ENCODE results near the gene GPR108. TPM values are rescaled to one million over a fixed set of nuclear protein-coding genes. Genes with fewer than 3 reads are reported as not detected.

Gene GPR108
- polyA plus RNA-seq, 1 experiment = 34.5 TPM

DNA sequence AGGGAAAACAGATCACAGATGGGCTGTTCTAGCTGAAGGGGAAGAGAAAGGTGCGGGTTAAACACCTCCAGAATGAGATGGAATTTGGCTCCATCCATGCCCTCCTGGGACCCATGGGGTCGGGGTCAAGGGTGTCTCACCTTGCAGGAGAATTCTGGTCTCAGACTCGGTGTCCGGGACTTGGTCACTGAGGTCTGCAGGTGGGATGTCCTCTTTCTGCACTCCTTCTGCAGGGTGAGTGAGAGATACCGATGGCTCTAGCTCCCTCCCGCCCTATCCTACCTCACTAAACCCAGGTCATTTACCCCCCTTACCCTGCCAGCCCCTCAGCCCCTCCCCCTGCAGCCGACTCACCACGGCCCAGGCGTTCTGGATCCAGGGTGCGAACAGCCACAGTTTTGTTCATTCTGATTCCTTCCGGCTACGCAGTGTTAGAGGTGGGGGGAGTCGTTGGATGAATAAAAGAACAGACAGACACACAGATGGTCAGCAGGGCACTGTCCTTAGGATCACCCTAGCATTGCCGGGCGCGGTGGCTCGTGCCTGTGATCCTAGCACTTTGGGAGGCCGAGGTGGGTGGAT lies 41.0 kb downstream of the GPR108 start:
- no peak for DNase-seq (ENCODE audit: low read depth, low spot score)
- TF ChIP-seq CTCF (IDR thresholded peaks at IDR 0.05; ENCODE audit: low read depth, low read length) = no peak
- H3K27ac ChIP-seq (ENCODE audit: low read depth, low read length) = no peak overlapping the region
- no peaks in the 10 kb centered on the region for H3K27me3 ChIP-seq (ENCODE audit: control insufficient read depth, insufficient read depth, low read length)
- no peak overlapping the region for H3K4me3 ChIP-seq (ENCODE audit: low read depth, low read length)
- peaks cover 19% of the 10 kb centered on the region for H3K9me3 ChIP-seq (ENCODE audit: control insufficient read depth, insufficient read depth, low read length)
- ChIA-PET CTCF (interaction anchor here (1.7 kb wide), 1 partner anchor 167 kb away, joined by 4 read pairs; no protein-coding TSS in a partner anchor), POLR2A (no interaction called here)

- POLR2A ChIA-PET = no interaction called here
- CTCF ChIA-PET = no interaction called here
- DNase-seq (ENCODE audit: low read depth, low spot score) = no peak
- Histone ChIP-seq H3K9me3 (ENCODE audit: control insufficient read depth, insufficient read depth, low read length) (peaks cover 19% of the 10 kb centered on the region), H3K27me3 (ENCODE audit: control insufficient read depth, insufficient read depth, low read length) (no peaks in the 10 kb centered on the region), H3K27ac (ENCODE audit: low read depth, low read length) (no peak overlapping the region), H3K4me3 (ENCODE audit: low read depth, low read length) (no peak overlapping the region)
- TF ChIP-seq CTCF (IDR thresholded peaks at IDR 0.05; ENCODE audit: low read depth, low read length) = no peak
Measured at GRCh38 chr19:6694147-6694815, 43.1 kb downstream of the GPR108 start.

DNA sequence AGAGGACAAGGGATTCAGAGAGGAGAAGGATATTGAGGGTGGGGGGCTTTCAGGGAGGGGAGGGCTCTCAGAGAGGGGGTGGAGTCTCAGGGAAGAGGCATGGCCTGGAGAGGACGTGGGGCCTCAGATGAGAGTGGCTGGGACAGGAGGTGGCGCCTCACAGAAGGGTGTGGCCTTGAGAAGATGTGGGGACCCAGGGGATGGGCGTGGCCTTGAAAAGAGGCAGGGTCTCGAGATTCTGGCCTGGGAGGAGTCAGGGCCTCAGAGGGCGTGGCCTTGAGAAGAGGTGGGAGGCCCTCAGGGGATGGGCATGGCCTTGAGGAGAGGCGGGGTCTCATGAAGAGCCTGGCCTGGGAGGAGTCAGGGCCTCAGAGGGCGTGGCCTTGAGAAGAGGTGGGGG lies 43.7 kb downstream of the GPR108 start:
- H3K9me3 ChIP-seq (ENCODE audit: control insufficient read depth, insufficient read depth, low read length) = peaks cover 19% of the 10 kb centered on the region
- H3K27me3 ChIP-seq (ENCODE audit: control insufficient read depth, insufficient read depth, low read length) = no peaks in the 10 kb centered on the region
- no peak overlapping the region for H3K27ac ChIP-seq (ENCODE audit: low read depth, low read length)
- TF ChIP-seq CTCF (IDR thresholded peaks at IDR 0.05; ENCODE audit: low read depth, low read length) = no peak
- DNase-seq (ENCODE audit: low read depth, low spot score) = no peak
- ChIA-PET CTCF (no interaction called here), POLR2A (no interaction called here)
- H3K4me3 ChIP-seq (ENCODE audit: low read depth, low read length) = no peak overlapping the region

DNA sequence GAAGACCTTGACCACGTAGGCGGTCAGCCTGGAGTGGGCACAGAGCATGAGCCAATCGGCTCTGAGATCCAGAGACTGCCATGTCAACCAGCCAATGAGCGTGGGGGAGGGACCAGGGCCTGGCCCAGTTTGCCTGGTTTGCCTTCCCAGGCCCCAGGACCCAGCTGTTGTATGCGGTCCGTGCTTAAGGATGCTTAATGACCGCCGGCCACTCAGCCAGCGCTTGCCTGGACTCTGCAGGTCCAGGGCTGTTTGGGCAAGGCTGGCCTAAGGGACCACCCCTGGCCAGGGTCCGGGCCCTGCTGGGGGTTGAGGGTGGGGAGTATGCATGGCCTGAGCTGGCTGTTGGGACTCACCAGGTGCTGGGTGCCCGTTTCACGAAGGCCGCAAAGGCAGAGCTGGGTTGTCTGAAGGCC lies 44.3 kb downstream of the GPR108 start:
- DNase-seq (ENCODE audit: low read depth, low spot score) = no peak
- no peak overlapping the region for H3K4me3 ChIP-seq (ENCODE audit: low read depth, low read length)
- CTCF ChIA-PET = no interaction called here
- no peak overlapping the region for H3K27ac ChIP-seq (ENCODE audit: low read depth, low read length)
- H3K9me3 ChIP-seq (ENCODE audit: control insufficient read depth, insufficient read depth, low read length) = peaks cover 19% of the 10 kb centered on the region
- TF ChIP-seq CTCF (IDR thresholded peaks at IDR 0.05; ENCODE audit: low read depth, low read length) = no peak
- no peaks in the 10 kb centered on the region for H3K27me3 ChIP-seq (ENCODE audit: control insufficient read depth, insufficient read depth, low read length)
- POLR2A ChIA-PET = no interaction called here

GRCh38 chr19:6692027-6692426 lies 45.4 kb downstream of the GPR108 start:
- ChIA-PET CTCF (no interaction called here), POLR2A (no interaction called here)
- no peak for TF ChIP-seq CTCF (IDR thresholded peaks at IDR 0.05; ENCODE audit: low read depth, low read length)
- Histone ChIP-seq H3K9me3 (ENCODE audit: control insufficient read depth, insufficient read depth, low read length) (peaks cover 19% of the 10 kb centered on the region), H3K27ac (ENCODE audit: low read depth, low read length) (no peak overlapping the region), H3K4me3 (ENCODE audit: low read depth, low read length) (no peak overlapping the region), H3K27me3 (ENCODE audit: control insufficient read depth, insufficient read depth, low read length) (no peaks in the 10 kb centered on the region)
- no peak for DNase-seq (ENCODE audit: low read depth, low spot score)

Measured in AG04450 (cell line).